Bone marrow (tissue), 2 donors: ENCODE data around the gene DNAH14.
"Not testable (repeated sequence)": the region's sequence is repeated elsewhere in the genome, so short reads cannot be mapped to it uniquely, and the experiment has no call there.

Experiments
- DNase-seq, 2 donors: peaks; one replicate each; lab custom pipeline; 2025; lab: John Stamatoyannopoulos, UW

DNAH14 gene

GRCh38 chr1:224921354-224921753 lies 8.1 kb upstream of the DNAH14 start:
- DNase-seq: no peak

- no peak for DNase-seq
Measured at GRCh38 chr1:224922404-224923164, 6.9 kb upstream of the DNAH14 start.

- no peak for DNase-seq
Measured at GRCh38 chr1:224923726-224924125, 5.7 kb upstream of the DNAH14 start.

GRCh38 chr1:224927631-224928030 lies 1.8 kb upstream of the DNAH14 start:
- DNase-seq: not testable (repeated sequence)

- no peak for DNase-seq
Measured at GRCh38 chr1:224928906-224929305, 569 bp upstream of the DNAH14 start.

- no peak for DNase-seq
Measured at GRCh38 chr1:224931605-224932004, 2.1 kb downstream of the DNAH14 start.

- no peak for DNase-seq
Measured at GRCh38 chr1:224932607-224933249, 3.3 kb downstream of the DNAH14 start.

GRCh38 chr1:224933584-224933983 lies 4.1 kb downstream of the DNAH14 start:
- no peak for DNase-seq

GRCh38 chr1:224938652-224939051 lies 9.2 kb downstream of the DNAH14 start:
- DNase-seq: no peak

- DNase-seq: no peak
Measured at GRCh38 chr1:224939844-224940425, 10.5 kb downstream of the DNAH14 start.

- not testable (repeated sequence) for DNase-seq
Measured at GRCh38 chr1:224940735-224941134, 11.3 kb downstream of the DNAH14 start.

- not testable (repeated sequence) for DNase-seq
Measured at GRCh38 chr1:224945651-224946348, 16.3 kb downstream of the DNAH14 start.

GRCh38 chr1:224946349-224946691 lies 16.8 kb downstream of the DNAH14 start:
- DNase-seq: not testable (repeated sequence)

- DNase-seq: no peak
Measured at GRCh38 chr1:224957696-224958095, 28.2 kb downstream of the DNAH14 start.

- no peak for DNase-seq
Measured at GRCh38 chr1:224958490-224958889, 29.0 kb downstream of the DNAH14 start.

GRCh38 chr1:224959115-224959514 lies 29.6 kb downstream of the DNAH14 start:
- no peak for DNase-seq

GRCh38 chr1:224959656-224960055 lies 30.2 kb downstream of the DNAH14 start:
- DNase-seq: no peak

- no peak for DNase-seq
Measured at GRCh38 chr1:224980181-224980580, 50.7 kb downstream of the DNAH14 start.

GRCh38 chr1:224981922-224982354 lies 52.5 kb downstream of the DNAH14 start:
- not testable (repeated sequence) for DNase-seq

- no peak for DNase-seq
Measured at GRCh38 chr1:224988042-224988441, 58.6 kb downstream of the DNAH14 start.

GRCh38 chr1:224989615-224990014 lies 60.1 kb downstream of the DNAH14 start:
- DNase-seq: no peak

GRCh38 chr1:224991550-224991949 lies 62.1 kb downstream of the DNAH14 start:
- not testable (repeated sequence) for DNase-seq

GRCh38 chr1:224995602-224996001 lies 66.1 kb downstream of the DNAH14 start:
- no peak for DNase-seq
